ENCODE data around the gene FN1. TPM values are rescaled to one million over a fixed set of nuclear protein-coding genes. Genes with fewer than 3 reads are reported as not detected.

Gene FN1
- total RNA-seq, 1 experiment from 2014 or later, result 11.1 TPM

DNA sequence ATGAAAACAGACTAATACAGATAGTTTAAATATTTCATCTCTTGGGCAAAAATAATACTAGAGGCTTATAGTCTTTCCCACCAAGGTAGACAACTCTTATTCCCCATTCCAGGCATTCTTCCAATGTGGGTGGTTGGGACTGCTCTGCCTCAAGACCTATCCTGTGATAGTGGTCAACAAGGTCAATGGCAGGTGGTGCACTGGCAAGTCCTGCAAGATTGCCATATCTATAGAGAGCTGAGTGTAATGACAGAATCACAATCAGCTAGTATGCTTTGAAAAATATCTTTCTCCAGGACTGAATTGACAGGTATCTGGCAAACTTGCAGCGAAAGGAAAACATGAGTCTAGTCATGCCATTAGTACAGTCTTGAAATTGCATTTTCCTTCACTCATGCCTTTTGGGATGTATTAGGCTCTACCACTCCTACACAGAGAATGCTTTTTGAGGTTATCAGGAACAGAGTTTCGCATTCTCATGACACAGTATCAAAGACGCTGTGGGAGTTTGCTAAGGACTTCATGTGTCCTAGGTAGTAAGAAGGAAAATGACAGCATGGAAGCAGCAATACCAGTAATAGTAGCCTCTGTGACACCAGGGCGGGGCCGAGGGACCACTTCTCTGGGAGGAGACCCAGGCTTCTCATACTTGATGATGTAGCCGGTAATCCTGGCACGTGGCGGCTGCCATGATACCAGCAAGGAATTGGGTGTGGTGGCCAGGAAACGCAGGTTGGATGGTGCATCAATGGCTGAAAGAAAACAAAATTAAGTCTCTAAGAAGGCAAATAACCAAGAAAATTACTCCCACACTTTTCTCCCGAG, 61.0 kb downstream of the FN1 start:
- TF ChIP-seq POLR2A (IDR thresholded peaks at IDR 0.05; ENCODE audit: borderline replicate concordance, extremely low read depth, insufficient read depth, insufficient read length), result no peak
- no peak for TF ChIP-seq YY1 (IDR thresholded peaks at IDR 0.05; ENCODE audit: extremely low read depth, insufficient replicate concordance, low read depth, low read length)
- TF ChIP-seq POLR2AphosphoS5 (IDR thresholded peaks at IDR 0.05; ENCODE audit: low read depth, low read length), result no peak
- TF ChIP-seq, protein P1, sequence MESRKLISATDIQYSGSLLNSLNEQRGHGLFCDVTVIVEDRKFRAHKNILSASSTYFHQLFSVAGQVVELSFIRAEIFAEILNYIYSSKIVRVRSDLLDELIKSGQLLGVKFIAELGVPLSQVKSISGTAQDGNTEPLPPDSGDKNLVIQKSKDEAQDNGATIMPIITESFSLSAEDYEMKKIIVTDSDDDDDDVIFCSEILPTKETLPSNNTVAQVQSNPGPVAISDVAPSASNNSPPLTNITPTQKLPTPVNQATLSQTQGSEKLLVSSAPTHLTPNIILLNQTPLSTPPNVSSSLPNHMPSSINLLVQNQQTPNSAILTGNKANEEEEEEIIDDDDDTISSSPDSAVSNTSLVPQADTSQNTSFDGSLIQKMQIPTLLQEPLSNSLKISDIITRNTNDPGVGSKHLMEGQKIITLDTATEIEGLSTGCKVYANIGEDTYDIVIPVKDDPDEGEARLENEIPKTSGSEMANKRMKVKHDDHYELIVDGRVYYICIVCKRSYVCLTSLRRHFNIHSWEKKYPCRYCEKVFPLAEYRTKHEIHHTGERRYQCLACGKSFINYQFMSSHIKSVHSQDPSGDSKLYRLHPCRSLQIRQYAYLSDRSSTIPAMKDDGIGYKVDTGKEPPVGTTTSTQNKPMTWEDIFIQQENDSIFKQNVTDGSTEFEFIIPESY (IDR thresholded peaks at IDR 0.05; ENCODE audit: extremely low read depth, insufficient replicate concordance, low read length), result no peak
- TF ChIP-seq SRF (IDR thresholded peaks at IDR 0.05; ENCODE audit: low read depth), result no peak
- no peak for TF ChIP-seq RAD21 (IDR thresholded peaks at IDR 0.05; ENCODE audit: low read depth)
- no peak for TF ChIP-seq MAX (IDR thresholded peaks at IDR 0.05)
- TF ChIP-seq CBX3 (IDR thresholded peaks at IDR 0.05; ENCODE audit: low read depth), result no peak
- TF ChIP-seq JUND (IDR thresholded peaks at IDR 0.05), result no peak
- no peak for TF ChIP-seq ATF3 (IDR thresholded peaks at IDR 0.05)
- TF ChIP-seq ELF1 (IDR thresholded peaks at IDR 0.05; ENCODE audit: borderline replicate concordance, low read depth), result no peak
- TF ChIP-seq TCF7L2 (IDR thresholded peaks at IDR 0.05; ENCODE audit: borderline replicate concordance, extremely low read depth, insufficient read depth, insufficient read length), result no peak
- ChIA-PET RAD21 (ENCODE audit: low non-redundant PET in 1 of 2, low total read pairs in 2 of 2, uncharacterized antibody in 2 of 2, unreplicated experiment in 2 of 2) (no interaction called here), POLR2A (no interaction called here), CTCF (no interaction called here)
- Histone ChIP-seq H3K4me2 (ENCODE audit: low read length) (no peak overlapping the region), H3K9me2 (ENCODE audit: insufficient read depth) (no peaks in the 10 kb centered on the region), H2AFZ (ENCODE audit: low read depth, low read length, poor library complexity, severe bottlenecking) (no peak overlapping the region), H3K79me2 (ENCODE audit: insufficient read depth, low read length) (no peaks in the 10 kb centered on the region), H3K27me3 (ENCODE audit: insufficient read depth, low read length) (no peaks in the 10 kb centered on the region), H3K27ac (ENCODE audit: low read depth, low read length) (no peak overlapping the region), H3K4me3 (replicated peaks in 1 of 2; ENCODE audit: low read depth in 1 of 2, low read length in 2 of 2) (no peak overlapping the region), H3K4me1 (ENCODE audit: control insufficient read depth in 1 of 2, insufficient read depth in 2 of 2, low read length in 2 of 2) (no peaks in the 10 kb centered on the region), H3K36me3 (ENCODE audit: control insufficient read depth in 1 of 2, insufficient read depth in 2 of 2, low read length in 2 of 2) (no peaks in the 10 kb centered on the region), H4K20me1 (ENCODE audit: insufficient read depth) (no peaks in the 10 kb centered on the region), H3K9me3 (ENCODE audit: control insufficient read depth in 1 of 2, insufficient read depth in 1 of 2, low read depth in 1 of 2, low read length in 2 of 2) (no peaks in the 10 kb centered on the region), H3K9ac (ENCODE audit: low read length) (no peak overlapping the region)
- ATAC-seq (no peak), DNase-seq (ENCODE audit: low read depth, low spot score) (no peak)
- intact Hi-C loops (cut with micrococcal nuclease), result no loop called here
- no TSS peak for BruUV-seq (replicated peaks)
